ENCODE results near the gene PTGFRN. TPM values are rescaled to one million over a fixed set of nuclear protein-coding genes. Genes with fewer than 3 reads are reported as not detected.
A peak's percentile ranks its signal among the peaks of the same experiment; 100 is the strongest.

The PTGFRN gene
- total RNA-seq, 1 experiment from 2014 or later, result 57.4 TPM

DNA sequence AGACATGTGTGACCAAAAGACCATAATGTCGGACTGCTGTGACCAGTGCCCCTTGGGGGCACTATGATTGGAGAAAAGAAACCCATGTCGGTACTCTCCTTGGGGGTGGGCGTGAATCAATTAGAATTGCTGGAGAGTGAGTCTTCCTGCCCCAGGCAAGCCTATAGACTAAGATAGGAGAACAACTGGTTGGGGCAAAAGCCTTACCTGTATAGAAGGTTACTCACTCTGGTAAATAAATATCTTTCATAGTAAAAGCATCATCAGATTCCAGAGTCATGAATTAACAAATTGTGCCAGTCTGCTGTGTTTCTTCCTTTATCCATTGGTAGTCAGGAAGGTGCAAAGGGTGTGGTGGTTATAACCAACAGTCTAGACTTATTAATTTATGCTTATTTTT lies 2.9 kb upstream of the PTGFRN start:
- ATAC-seq, result peak; percentile 53
- Histone ChIP-seq H3K36me3 (ENCODE audit: low read depth, low read length) (no peaks in the 10 kb centered on the region), H3K79me2 (ENCODE audit: low read length) (peaks cover 15% of the 10 kb centered on the region), H3K27me3 (ENCODE audit: low read length) (no peaks in the 10 kb centered on the region), H3K4me1 (ENCODE audit: insufficient read depth, low read length) (peaks cover 42% of the 10 kb centered on the region), H4K20me1 (ENCODE audit: low read length) (no peaks in the 10 kb centered on the region), H3K9me3 (ENCODE audit: low read length) (no peaks in the 10 kb centered on the region), H3K9ac (ENCODE audit: low read length) (peak overlapping the region; percentile 29; the same call in 1 of the 2 replicates), H3K4me3 (ENCODE audit: low read length) (peak overlapping the region; percentile 17; the same call in 1 of the 2 replicates), H3K4me2 (ENCODE audit: low read length) (peak overlapping the region; percentile 59), H2AFZ (ENCODE audit: low read length) (peak overlapping the region; percentile 10; the same call in 1 of the 2 replicates), H3K9me2 (replicated peaks; ENCODE audit: low read length) (no peaks in the 10 kb centered on the region), H3F3A (ENCODE audit: low read length, unreplicated experiment) (no peaks in the 10 kb centered on the region), H3K27ac (ENCODE audit: low read length) (peak overlapping the region; percentile 86)
- POLR2A ChIA-PET (ENCODE audit: unreplicated experiment), result no interaction called here
- intact Hi-C loops (cut with micrococcal nuclease), result loop anchor here (10.0 kb wide), 1 partner anchor 332 kb away; the partner anchor contains the start of gene CD58
- peak; percentile 93 for DNase-seq
- CTCF ChIA-PET, result no interaction called here
- no TSS peak for BruUV-seq (replicated peaks)
- TF ChIP-seq EZH2phosphoT487 (IDR thresholded peaks at IDR 0.05; ENCODE audit: borderline replicate concordance, low read length), result no peak
- no peak for TF ChIP-seq EZH2 (IDR thresholded peaks at IDR 0.05; ENCODE audit: low read length, unreplicated experiment)
- TF ChIP-seq, protein P1, sequence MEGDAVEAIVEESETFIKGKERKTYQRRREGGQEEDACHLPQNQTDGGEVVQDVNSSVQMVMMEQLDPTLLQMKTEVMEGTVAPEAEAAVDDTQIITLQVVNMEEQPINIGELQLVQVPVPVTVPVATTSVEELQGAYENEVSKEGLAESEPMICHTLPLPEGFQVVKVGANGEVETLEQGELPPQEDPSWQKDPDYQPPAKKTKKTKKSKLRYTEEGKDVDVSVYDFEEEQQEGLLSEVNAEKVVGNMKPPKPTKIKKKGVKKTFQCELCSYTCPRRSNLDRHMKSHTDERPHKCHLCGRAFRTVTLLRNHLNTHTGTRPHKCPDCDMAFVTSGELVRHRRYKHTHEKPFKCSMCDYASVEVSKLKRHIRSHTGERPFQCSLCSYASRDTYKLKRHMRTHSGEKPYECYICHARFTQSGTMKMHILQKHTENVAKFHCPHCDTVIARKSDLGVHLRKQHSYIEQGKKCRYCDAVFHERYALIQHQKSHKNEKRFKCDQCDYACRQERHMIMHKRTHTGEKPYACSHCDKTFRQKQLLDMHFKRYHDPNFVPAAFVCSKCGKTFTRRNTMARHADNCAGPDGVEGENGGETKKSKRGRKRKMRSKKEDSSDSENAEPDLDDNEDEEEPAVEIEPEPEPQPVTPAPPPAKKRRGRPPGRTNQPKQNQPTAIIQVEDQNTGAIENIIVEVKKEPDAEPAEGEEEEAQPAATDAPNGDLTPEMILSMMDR (conservative IDR thresholded peaks at IDR 0.05; ENCODE audit: low read depth, low read length), result no peak

DNA sequence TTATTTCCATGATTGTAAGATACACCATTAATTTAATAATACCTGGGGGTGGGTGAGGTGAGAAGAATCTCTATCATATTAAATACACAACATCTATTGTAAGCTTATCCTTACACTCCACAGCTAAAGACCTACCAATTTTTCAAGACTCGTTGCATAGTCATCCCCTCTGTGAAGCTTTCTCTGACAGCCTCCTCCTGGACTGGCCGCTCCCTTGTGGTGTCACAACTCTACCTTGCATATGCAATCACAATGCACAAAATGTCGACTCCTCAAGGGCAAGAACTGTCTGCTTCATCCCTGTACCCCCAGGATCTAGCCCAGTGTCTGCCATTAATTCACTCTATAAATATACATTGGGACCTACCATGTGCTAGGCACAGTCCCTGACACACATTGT lies 2.4 kb upstream of the PTGFRN start:
- Histone ChIP-seq H4K20me1 (ENCODE audit: low read length) (no peaks in the 10 kb centered on the region), H3K4me1 (ENCODE audit: insufficient read depth, low read length) (peaks cover 47% of the 10 kb centered on the region), H3K79me2 (ENCODE audit: low read length) (peaks cover 21% of the 10 kb centered on the region), H3K4me3 (ENCODE audit: low read length) (peak overlapping the region; percentile 17; the same call in 1 of the 2 replicates), H3K9me3 (ENCODE audit: low read length) (no peaks in the 10 kb centered on the region), H3K9me2 (replicated peaks; ENCODE audit: low read length) (no peaks in the 10 kb centered on the region), H3F3A (ENCODE audit: low read length, unreplicated experiment) (no peaks in the 10 kb centered on the region), H3K36me3 (ENCODE audit: low read depth, low read length) (no peaks in the 10 kb centered on the region), H3K27ac (ENCODE audit: low read length) (peak overlapping the region; percentile 86), H3K27me3 (ENCODE audit: low read length) (no peaks in the 10 kb centered on the region), H3K4me2 (ENCODE audit: low read length) (peak overlapping the region; percentile 59), H2AFZ (ENCODE audit: low read length) (no peak overlapping the region), H3K9ac (ENCODE audit: low read length) (peak overlapping the region; percentile 29; the same call in 1 of the 2 replicates)
- intact Hi-C loops (cut with micrococcal nuclease), result loop anchor here (10.0 kb wide), 1 partner anchor 333 kb away; the partner anchor contains the start of gene CD58
- BruUV-seq (replicated peaks), result no TSS peak
- DNase-seq (peak; percentile 45), ATAC-seq (no peak)
- TF ChIP-seq EZH2phosphoT487 (IDR thresholded peaks at IDR 0.05; ENCODE audit: borderline replicate concordance, low read length) (no peak), EZH2 (IDR thresholded peaks at IDR 0.05; ENCODE audit: low read length, unreplicated experiment) (no peak)
- TF ChIP-seq, protein P1 (conservative IDR thresholded peaks at IDR 0.05; ENCODE audit: low read depth, low read length), result no peak
- POLR2A ChIA-PET (ENCODE audit: unreplicated experiment), result no interaction called here
- CTCF ChIA-PET, result no interaction called here

DNA sequence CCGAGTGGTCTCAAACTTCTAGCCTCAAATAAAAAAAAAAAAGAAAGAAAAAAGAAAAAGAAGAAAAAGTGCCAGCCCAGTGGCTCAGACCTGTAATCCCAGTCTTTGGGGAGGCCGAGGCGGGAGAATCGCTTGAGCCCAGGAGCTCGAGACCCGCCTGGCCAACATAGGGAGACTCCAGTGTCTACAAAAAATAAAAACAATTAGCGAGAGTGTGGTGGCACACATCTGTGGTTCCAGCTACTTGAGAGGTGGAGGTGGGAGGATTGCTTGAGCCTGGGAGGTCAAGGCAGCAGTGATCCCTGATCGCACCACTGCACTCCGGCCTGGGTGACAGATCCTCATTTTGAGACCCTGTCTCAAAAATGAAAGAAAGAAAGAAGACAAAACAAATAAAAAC lies 1.4 kb upstream of the PTGFRN start:
- ChIA-PET POLR2A (ENCODE audit: unreplicated experiment) (no interaction called here), CTCF (no interaction called here)
- intact Hi-C loops (cut with micrococcal nuclease), result loop anchor here (10.0 kb wide), 1 partner anchor 333 kb away; the partner anchor contains the start of gene CD58
- H3K27ac ChIP-seq (ENCODE audit: low read length), result no peak overlapping the region
- no peak overlapping the region for H2AFZ ChIP-seq (ENCODE audit: low read length)
- H4K20me1 ChIP-seq (ENCODE audit: low read length), result no peaks in the 10 kb centered on the region
- no TSS peak for BruUV-seq (replicated peaks)
- no peak overlapping the region for H3K4me3 ChIP-seq (ENCODE audit: low read length)
- no peaks in the 10 kb centered on the region for H3K9me2 ChIP-seq (replicated peaks; ENCODE audit: low read length)
- no peak overlapping the region for H3K4me2 ChIP-seq (ENCODE audit: low read length)
- H3K27me3 ChIP-seq (ENCODE audit: low read length), result no peaks in the 10 kb centered on the region
- no peak for TF ChIP-seq EZH2phosphoT487 (IDR thresholded peaks at IDR 0.05; ENCODE audit: borderline replicate concordance, low read length)
- TF ChIP-seq, protein P1 (conservative IDR thresholded peaks at IDR 0.05; ENCODE audit: low read depth, low read length), result no peak
- TF ChIP-seq EZH2 (IDR thresholded peaks at IDR 0.05; ENCODE audit: low read length, unreplicated experiment), result no peak
- no peak overlapping the region for H3K9ac ChIP-seq (ENCODE audit: low read length)
- H3F3A ChIP-seq (ENCODE audit: low read length, unreplicated experiment), result no peaks in the 10 kb centered on the region
- H3K79me2 ChIP-seq (ENCODE audit: low read length), result peaks cover 30% of the 10 kb centered on the region
- ATAC-seq (no peak), DNase-seq (no peak)
- no peaks in the 10 kb centered on the region for H3K9me3 ChIP-seq (ENCODE audit: low read length)
- H3K36me3 ChIP-seq (ENCODE audit: low read depth, low read length), result no peaks in the 10 kb centered on the region
- H3K4me1 ChIP-seq (ENCODE audit: insufficient read depth, low read length), result peaks cover 54% of the 10 kb centered on the region
